MCF 10A (cell line): Measurements from ENCODE around the gene BUB1B. TPM values are rescaled to one million over a fixed set of nuclear protein-coding genes. Genes with fewer than 3 reads are reported as not detected.
A peak's percentile ranks its signal among the peaks of the same experiment; 100 is the strongest.

ENCODE experiments used
- BruUV-seq: library from RNA; stranded (reverse); fragments of 400-500 nt; replicated peaks from 2 replicates; lab custom pipeline; 2021; lab: Mats Ljungman, UMichigan
- CTCF ChIA-PET: fragments of 300-600 bp; sonication (Branson Sonifier 250); formaldehyde crosslinking; extraction: SDS; loops from one replicate; lab custom pipeline; 2021; ENCODE audit warnings: antibody characterized with exemption, inconsistent platforms; lab: Yijun Ruan, JAX
- POLR2A ChIA-PET: fragments of 300-600, 350-650 bp; sonication (Branson Sonifier 250); formaldehyde crosslinking; extraction: SDS; loops from one replicate; lab custom pipeline; 2020; ENCODE audit warnings: antibody characterized with exemption, inconsistent platforms; lab: Yijun Ruan, JAX
- DNase-seq: peaks from one replicate; pipeline ENCODE4 v3.0.0-alpha.2; 2018; ENCODE audit not compliant: unreplicated experiment
- H3K27ac Mint-ChIP-seq: one replicate; pipeline ENCODE4 v1.8.0; 2022; ENCODE audit warnings: mild to moderate bottlenecking, low read depth, mixed read lengths; ENCODE audit not compliant: unreplicated experiment
- H3K27me3 Mint-ChIP-seq: one replicate; pipeline ENCODE4 v1.8.0; 2022; ENCODE audit warnings: mixed read lengths; ENCODE audit not compliant: insufficient read depth, unreplicated experiment
- H3K36me3 Mint-ChIP-seq: one replicate; pipeline ENCODE4 v1.8.0; 2022; ENCODE audit warnings: mild to moderate bottlenecking, moderate library complexity, mixed read lengths; ENCODE audit not compliant: insufficient read depth, unreplicated experiment
- H3K4me1 Mint-ChIP-seq: one replicate; pipeline ENCODE4 v1.8.0; 2022; ENCODE audit warnings: mixed read lengths; ENCODE audit not compliant: insufficient read depth, unreplicated experiment
- H3K4me3 Mint-ChIP-seq: one replicate; pipeline ENCODE4 v1.8.0; 2022; ENCODE audit warnings: mild to moderate bottlenecking, moderate library complexity, mixed read lengths; ENCODE audit not compliant: unreplicated experiment
- H3K9me3 Mint-ChIP-seq: one replicate; pipeline ENCODE4 v1.8.0; 2022; ENCODE audit warnings: mixed read lengths; ENCODE audit not compliant: unreplicated experiment
- intact Hi-C: fragments of 100-400 bp; cut with micrococcal nuclease; formaldehyde crosslinking; loops from 2 replicates; pipeline ENCODE4 v1.14.1; 2022
- total RNA-seq: library from RNA; stranded (reverse); gene quantifications from 2 replicates; pipeline ENCODE4 v1.2.3, GENCODE V29; 2022
- TF ChIP-seq, protein P1 (sequence below): fragments of 200-600 bp; IDR thresholded peaks from one replicate; pipeline ENCODE4 v1.8.0; 2022; ENCODE audit warnings: antibody characterized with exemption, mild to moderate bottlenecking; ENCODE audit not compliant: unreplicated experiment

BUB1B gene
- total RNA-seq, 1 experiment from 2014 or later: 30.9 TPM

DNA sequence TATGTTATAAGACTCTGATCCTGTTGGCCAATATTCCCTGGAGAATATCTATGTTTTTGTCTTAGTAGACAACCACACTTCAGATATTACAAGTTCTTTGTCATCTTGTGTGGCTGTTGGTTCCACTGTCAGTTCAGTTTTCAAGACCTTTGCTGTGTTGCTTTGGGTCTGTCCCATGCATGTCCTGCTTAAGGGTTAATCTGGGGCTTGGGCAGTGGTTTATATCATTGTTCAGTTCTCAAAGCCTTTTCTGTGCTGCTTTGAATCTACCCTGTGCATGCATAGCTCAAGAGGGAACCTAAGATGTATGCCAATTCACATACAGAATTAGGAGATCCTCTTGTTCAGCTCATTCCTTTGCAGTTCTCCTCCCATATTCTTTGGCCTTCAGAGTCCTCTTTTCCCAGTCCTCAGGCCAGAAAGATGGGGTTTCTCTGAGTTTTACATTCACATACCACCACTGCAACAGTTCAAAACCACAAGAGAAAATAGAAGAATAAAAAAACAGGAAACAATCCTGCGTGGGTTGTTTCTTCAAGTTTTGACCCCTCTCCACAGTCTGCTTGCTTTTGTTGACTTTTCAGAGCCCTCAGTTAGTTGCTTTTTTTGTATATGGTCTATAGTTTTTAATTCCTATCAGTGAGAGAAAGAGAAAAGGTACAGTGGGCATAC is 21.6 kb downstream of the BUB1B start:
- ChIA-PET POLR2A (interaction anchor here (0.6 kb wide), 1 partner anchor 61 kb away, joined by 3 read pairs; no protein-coding TSS in a partner anchor), CTCF (interaction anchor here (0.7 to 2.9 kb wide), 3 partner anchors 12 to 268 kb away, joined by 3 to 8 read pairs (median 5); no protein-coding TSS in a partner anchor)
- intact Hi-C loops: no loop called here
- Mint-ChIP-seq H3K4me1 (peaks cover 15% of the 10 kb centered on the region), H3K36me3 (peaks cover 31% of the 10 kb centered on the region), H3K27ac (no peak overlapping the region), H3K4me3 (no peak overlapping the region), H3K27me3 (no peaks in the 10 kb centered on the region), H3K9me3 (no peaks in the 10 kb centered on the region)
- BruUV-seq: no TSS peak
- no peak for DNase-seq
- TF ChIP-seq, protein P1, sequence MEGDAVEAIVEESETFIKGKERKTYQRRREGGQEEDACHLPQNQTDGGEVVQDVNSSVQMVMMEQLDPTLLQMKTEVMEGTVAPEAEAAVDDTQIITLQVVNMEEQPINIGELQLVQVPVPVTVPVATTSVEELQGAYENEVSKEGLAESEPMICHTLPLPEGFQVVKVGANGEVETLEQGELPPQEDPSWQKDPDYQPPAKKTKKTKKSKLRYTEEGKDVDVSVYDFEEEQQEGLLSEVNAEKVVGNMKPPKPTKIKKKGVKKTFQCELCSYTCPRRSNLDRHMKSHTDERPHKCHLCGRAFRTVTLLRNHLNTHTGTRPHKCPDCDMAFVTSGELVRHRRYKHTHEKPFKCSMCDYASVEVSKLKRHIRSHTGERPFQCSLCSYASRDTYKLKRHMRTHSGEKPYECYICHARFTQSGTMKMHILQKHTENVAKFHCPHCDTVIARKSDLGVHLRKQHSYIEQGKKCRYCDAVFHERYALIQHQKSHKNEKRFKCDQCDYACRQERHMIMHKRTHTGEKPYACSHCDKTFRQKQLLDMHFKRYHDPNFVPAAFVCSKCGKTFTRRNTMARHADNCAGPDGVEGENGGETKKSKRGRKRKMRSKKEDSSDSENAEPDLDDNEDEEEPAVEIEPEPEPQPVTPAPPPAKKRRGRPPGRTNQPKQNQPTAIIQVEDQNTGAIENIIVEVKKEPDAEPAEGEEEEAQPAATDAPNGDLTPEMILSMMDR: no peak

DNA sequence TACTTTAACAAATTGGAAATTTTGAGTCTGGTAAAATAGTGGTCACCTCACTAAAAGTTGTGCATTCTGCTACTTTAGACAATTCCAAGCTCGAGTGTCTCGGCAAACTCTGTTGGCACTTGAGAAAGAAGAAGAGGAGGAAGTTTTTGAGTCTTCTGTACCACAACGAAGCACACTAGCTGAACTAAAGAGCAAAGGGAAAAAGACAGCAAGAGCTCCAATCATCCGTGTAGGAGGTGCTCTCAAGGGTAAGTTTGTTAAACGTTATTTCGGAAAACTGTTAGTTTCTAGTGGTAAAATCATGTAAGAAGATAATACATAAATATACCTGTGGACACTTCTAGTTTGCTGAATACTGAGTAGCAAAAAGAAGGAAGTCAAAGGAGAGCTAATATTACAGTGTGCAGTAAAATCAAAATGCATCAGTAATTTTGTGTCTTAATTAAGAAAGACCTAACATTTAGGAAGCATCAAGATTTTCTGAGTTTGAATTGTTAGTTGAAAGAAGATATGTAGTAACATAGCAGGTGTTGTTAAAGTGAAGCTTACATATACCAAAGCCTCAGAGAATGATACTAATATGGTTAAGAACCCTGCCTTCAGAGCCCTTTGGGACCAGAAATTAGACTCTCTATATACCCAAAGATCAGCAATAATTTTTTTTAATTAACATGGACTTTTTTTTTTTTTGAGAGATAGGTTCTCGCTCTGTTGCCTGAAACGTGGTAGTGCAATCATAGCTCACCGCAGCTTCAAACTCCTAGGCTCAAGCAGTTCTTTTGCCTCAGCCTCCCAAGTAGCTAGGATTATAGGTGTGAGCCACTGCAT is 23.0 kb downstream of the BUB1B start:
- H3K27me3 Mint-ChIP-seq: no peaks in the 10 kb centered on the region
- H3K4me1 Mint-ChIP-seq: peaks cover 3% of the 10 kb centered on the region
- TF ChIP-seq, protein P1: no peak
- DNase-seq: no peak
- POLR2A ChIA-PET: interaction anchor here (0.7 to 1.6 kb wide), 4 partner anchors 9 to 161 kb away, joined by 3 read pairs; no protein-coding TSS in a partner anchor
- no peak overlapping the region for H3K4me3 Mint-ChIP-seq
- CTCF ChIA-PET: interaction anchor here (0.6 to 2.9 kb wide), 5 partner anchors 60 to 269 kb away, joined by 3 to 8 read pairs (median 3); no protein-coding TSS in a partner anchor
- no peaks in the 10 kb centered on the region for H3K9me3 Mint-ChIP-seq
- peaks cover 34% of the 10 kb centered on the region for H3K36me3 Mint-ChIP-seq
- BruUV-seq: no TSS peak
- no peak overlapping the region for H3K27ac Mint-ChIP-seq
- intact Hi-C loops: no loop called here

DNA sequence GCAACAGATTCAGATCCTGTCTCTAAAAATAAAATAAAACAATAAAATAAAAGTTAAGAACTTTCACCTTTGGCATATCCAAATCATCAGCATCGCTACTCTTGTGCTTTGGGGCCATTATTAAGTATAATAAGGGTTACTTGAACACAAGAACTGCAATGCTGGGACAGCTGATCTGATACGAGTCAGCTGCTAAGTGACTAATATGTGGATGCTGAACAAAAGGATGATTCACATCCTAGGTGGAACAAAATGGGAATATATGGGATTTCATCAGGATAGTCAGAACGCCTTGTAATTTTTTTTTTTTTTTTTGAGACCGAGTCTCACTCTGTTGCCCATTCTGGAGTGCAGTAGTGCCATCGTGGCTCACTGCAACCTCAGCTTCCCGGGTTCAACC is 29.7 kb downstream of the BUB1B start:
- CTCF ChIA-PET: interaction anchor here (0.7 kb wide), 2 partner anchors 187 to 284 kb away, joined by 3 to 4 read pairs; no protein-coding TSS in a partner anchor
- H3K27me3 Mint-ChIP-seq: no peaks in the 10 kb centered on the region
- TF ChIP-seq, protein P1: no peak

DNA sequence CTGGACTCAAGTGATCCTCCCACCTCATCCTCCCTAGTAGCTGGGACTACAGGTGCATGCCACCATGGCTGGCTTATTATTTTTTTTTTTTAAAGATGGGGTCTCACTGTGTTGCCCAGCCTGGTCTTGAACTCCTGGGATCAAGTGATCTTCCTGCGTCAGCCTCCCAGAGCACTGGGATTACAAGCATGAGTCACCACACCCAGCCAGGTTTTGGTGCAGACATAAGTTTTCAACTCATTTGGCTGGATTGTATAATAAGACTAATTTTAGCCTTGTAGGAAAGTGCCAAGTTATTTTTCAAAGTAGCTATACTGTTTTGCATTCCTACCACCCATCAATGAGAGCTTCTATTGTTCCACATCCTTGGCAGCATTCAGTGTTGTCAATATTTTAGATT is 32.1 kb downstream of the BUB1B start:
- peak; percentile 24 for DNase-seq
- TF ChIP-seq, protein P1: no peak
- Mint-ChIP-seq H3K27me3 (no peaks in the 10 kb centered on the region), H3K27ac (peak overlapping the region; percentile 33), H3K4me1 (peaks cover 6% of the 10 kb centered on the region), H3K36me3 (peaks cover 21% of the 10 kb centered on the region), H3K9me3 (no peaks in the 10 kb centered on the region), H3K4me3 (no peak overlapping the region)
- ChIA-PET POLR2A (no interaction called here), CTCF (interaction anchor here (0.6 kb wide), 1 partner anchor 686 kb away, joined by 3 read pairs; no protein-coding TSS in a partner anchor)
- BruUV-seq: no TSS peak
- intact Hi-C loops: loop anchor here (5.0 to 10.0 kb wide), 3 partner anchors 88 to 408 kb away; partner anchors contain the start of genes BMF and FSIP1

More for the DNA sequence above, 29.7 kb downstream of the BUB1B start:
- intact Hi-C loops: loop anchor here (5.0 to 10.0 kb wide), 3 partner anchors 86 to 406 kb away; partner anchors contain the start of genes BMF and FSIP1
- Mint-ChIP-seq H3K4me3 (no peak overlapping the region), H3K27ac (no peak overlapping the region), H3K9me3 (no peaks in the 10 kb centered on the region), H3K36me3 (peaks cover 21% of the 10 kb centered on the region), H3K4me1 (peaks cover 6% of the 10 kb centered on the region)
- POLR2A ChIA-PET: interaction anchor here (1.9 kb wide), 1 partner anchor 152 kb away, joined by 5 read pairs; the partner anchor contains the start of gene SRP14
- peak; percentile 48 for DNase-seq
- BruUV-seq: no TSS peak
